ENCODE results near the gene TLX3. TPM values are rescaled to one million over a fixed set of nuclear protein-coding genes. Genes with fewer than 3 reads are reported as not detected.

The TLX3 gene
- total RNA-seq, 1 experiment from 2014 or later, result not detected

GRCh38 chr5:171263181-171263580, 45.9 kb upstream of the TLX3 start:
- intact Hi-C loops (cut with micrococcal nuclease; ENCODE audit: unreplicated experiment), result no loop called here

GRCh38 chr5:171264843-171265242, 44.2 kb upstream of the TLX3 start:
- Histone ChIP-seq H3K27ac (no peak overlapping the region), H2AFZ (no peak overlapping the region), H3F3A (ENCODE audit: insufficient read depth, low read depth) (peaks cover 5% of the 10 kb centered on the region; the same call in 1 of the 2 replicates), H3K79me2 (ENCODE audit: low read depth) (no peaks in the 10 kb centered on the region), H3K4me3 (no peak overlapping the region), H3K36me3 (ENCODE audit: low read depth) (no peaks in the 10 kb centered on the region), H3K9me2 (ENCODE audit: insufficient read depth) (no peaks in the 10 kb centered on the region), H4K20me1 (ENCODE audit: insufficient read depth) (no peaks in the 10 kb centered on the region), H3K4me2 (no peak overlapping the region), H3K4me1 (replicated peaks; ENCODE audit: insufficient read depth) (peaks cover 13% of the 10 kb centered on the region), H3K27me3 (ENCODE audit: insufficient read depth, low read depth) (no peaks in the 10 kb centered on the region), H3K9me3 (ENCODE audit: insufficient read depth, low read depth) (no peaks in the 10 kb centered on the region)
- no peak for DNase-seq
- intact Hi-C loops (cut with micrococcal nuclease; ENCODE audit: unreplicated experiment), result no loop called here
- CTCF ChIA-PET, result no interaction called here
- POLR2A ChIA-PET (ENCODE audit: unreplicated experiment), result no interaction called here
- TF ChIP-seq CTCF (conservative IDR thresholded peaks at IDR 0.05) (no peak), EZH2 (IDR thresholded peaks at IDR 0.05; ENCODE audit: low read depth) (no peak)
- BruUV-seq (replicated peaks), result no TSS peak

More at GRCh38 chr5:171263181-171263580, 45.9 kb upstream of the TLX3 start:
- no peak for TF ChIP-seq EZH2 (IDR thresholded peaks at IDR 0.05; ENCODE audit: low read depth)
- TF ChIP-seq CTCF (conservative IDR thresholded peaks at IDR 0.05), result no peak
- Histone ChIP-seq H3K9me3 (ENCODE audit: insufficient read depth, low read depth) (no peaks in the 10 kb centered on the region), H3K27ac (no peak overlapping the region), H3K79me2 (ENCODE audit: low read depth) (no peaks in the 10 kb centered on the region), H3K4me2 (no peak overlapping the region), H4K20me1 (ENCODE audit: insufficient read depth) (no peaks in the 10 kb centered on the region), H3F3A (ENCODE audit: insufficient read depth, low read depth) (no peaks in the 10 kb centered on the region), H3K9me2 (ENCODE audit: insufficient read depth) (no peaks in the 10 kb centered on the region), H2AFZ (no peak overlapping the region), H3K27me3 (ENCODE audit: insufficient read depth, low read depth) (no peaks in the 10 kb centered on the region), H3K36me3 (ENCODE audit: low read depth) (no peaks in the 10 kb centered on the region), H3K4me3 (no peak overlapping the region), H3K4me1 (replicated peaks; ENCODE audit: insufficient read depth) (no peaks in the 10 kb centered on the region)
- ChIA-PET CTCF (interaction anchor here (0.6 kb wide), 1 partner anchor 52 kb away, joined by 5 read pairs; no protein-coding TSS in a partner anchor), POLR2A (ENCODE audit: unreplicated experiment) (no interaction called here)
- no TSS peak for BruUV-seq (replicated peaks)
- no peak for DNase-seq

- intact Hi-C loops (cut with micrococcal nuclease; ENCODE audit: unreplicated experiment), result no loop called here
- H3K9me3 ChIP-seq (ENCODE audit: insufficient read depth, low read depth), result no peaks in the 10 kb centered on the region
- peak overlapping the region; percentile 79 for H3K27ac ChIP-seq
- peak overlapping the region; percentile 60 for H3K4me2 ChIP-seq
- no TSS peak for BruUV-seq (replicated peaks)
- ChIA-PET CTCF (no interaction called here), POLR2A (ENCODE audit: unreplicated experiment) (no interaction called here)
- no peaks in the 10 kb centered on the region for H3K79me2 ChIP-seq (ENCODE audit: low read depth)
- H4K20me1 ChIP-seq (ENCODE audit: insufficient read depth), result no peaks in the 10 kb centered on the region
- H3F3A ChIP-seq (ENCODE audit: insufficient read depth, low read depth), result peaks cover 5% of the 10 kb centered on the region; the same call in 1 of the 2 replicates
- no peak for TF ChIP-seq EZH2 (IDR thresholded peaks at IDR 0.05; ENCODE audit: low read depth)
- no peak for TF ChIP-seq CTCF (conservative IDR thresholded peaks at IDR 0.05)
- no peak overlapping the region for H2AFZ ChIP-seq
- no peak overlapping the region for H3K4me3 ChIP-seq
- H3K9me2 ChIP-seq (ENCODE audit: insufficient read depth), result no peaks in the 10 kb centered on the region
- DNase-seq, result no peak
- H3K4me1 ChIP-seq (replicated peaks; ENCODE audit: insufficient read depth), result peaks cover 22% of the 10 kb centered on the region
- H3K27me3 ChIP-seq (ENCODE audit: insufficient read depth, low read depth), result no peaks in the 10 kb centered on the region
- H3K36me3 ChIP-seq (ENCODE audit: low read depth), result no peaks in the 10 kb centered on the region
Observed at GRCh38 chr5:171268700-171269620, 40.1 kb upstream of the TLX3 start.
